A673 (cell line): ENCODE data around the gene ZMYND8. TPM values are rescaled to one million over a fixed set of nuclear protein-coding genes. Genes with fewer than 3 reads are reported as not detected.

Experiments used
- BruUV-seq: library from RNA; stranded (reverse); fragments of 400-500 nt; replicated peaks from 2 replicates; lab custom pipeline; 2021; lab: Mats Ljungman, UMichigan
- CTCF ChIA-PET: fragments of 300-600 bp; sonication (Branson Sonifier 250); formaldehyde crosslinking; loops from one replicate; lab custom pipeline; 2022; ENCODE audit warnings: antibody characterized with exemption; lab: Charles Lee
- POLR2A ChIA-PET: fragments of 300-600 bp; sonication (Branson Sonifier 250); formaldehyde crosslinking; loops from one replicate; lab custom pipeline; 2022; ENCODE audit warnings: antibody characterized with exemption; ENCODE audit not compliant: low non-redundant PET; lab: Charles Lee
- DNase-seq: peaks from one replicate; pipeline ENCODE4 v3.0.0-alpha.2; 2015; ENCODE audit warnings: low spot score
- H3K27ac ChIP-seq: fragments of 200-600 bp; sonication (generic); 2 replicates; pipeline ENCODE4 v1.5.1; 2016; ENCODE audit warnings: mixed run types, low read depth, mild to moderate bottlenecking, mixed read lengths, antibody characterized with exemption, low read length; ENCODE audit not compliant: poor library complexity, severe bottlenecking
- H3K27me3 ChIP-seq: fragments of 200-600 bp; sonication (generic); replicated peaks from 2 replicates; pipeline ENCODE4 v1.6.1; 2017; ENCODE audit warnings: mixed run types, low read depth, mild to moderate bottlenecking, mixed read lengths, antibody characterized with exemption, low read length; ENCODE audit not compliant: insufficient read depth, poor library complexity
- H3K36me3 ChIP-seq: fragments of 200-600 bp; sonication (generic); 2 replicates; pipeline ENCODE4 v1.6.1; 2016; ENCODE audit warnings: mixed run types, mild to moderate bottlenecking, mixed read lengths, antibody characterized with exemption, low read length; ENCODE audit not compliant: insufficient read depth, poor library complexity, severe bottlenecking
- H3K4me1 ChIP-seq: fragments of 200-600 bp; sonication (generic); 2 replicates; pipeline ENCODE4 v1.6.1; 2017; ENCODE audit warnings: mixed run types, mild to moderate bottlenecking, mixed read lengths, antibody characterized with exemption, low read length; ENCODE audit not compliant: insufficient read depth, poor library complexity, severe bottlenecking
- H3K4me3 ChIP-seq: fragments of 200-600 bp; sonication (generic); 2 replicates; pipeline ENCODE4 v1.5.1; 2016; ENCODE audit warnings: low read depth, mixed run types, mild to moderate bottlenecking, mixed read lengths, low read length; ENCODE audit not compliant: poor library complexity, severe bottlenecking
- H3K9me3 ChIP-seq: fragments of 200-600 bp; sonication (generic); 2 replicates; pipeline ENCODE4 v1.6.1; 2016; ENCODE audit warnings: mixed run types, low read depth, mild to moderate bottlenecking, mixed read lengths, antibody characterized with exemption, low read length; ENCODE audit not compliant: poor library complexity, severe bottlenecking
- EZH2 ChIP-seq: fragments of 200-600 bp; sonication (generic); IDR thresholded peaks from 2 replicates; pipeline ENCODE4 v1.6.1; 2017; ENCODE audit warnings: borderline replicate concordance, low read depth, mild to moderate bottlenecking, mixed read lengths, antibody characterized with exemption, low read length; ENCODE audit not compliant: poor library complexity, severe bottlenecking
- intact Hi-C: fragments of 100-400 bp; cut with micrococcal nuclease; formaldehyde crosslinking; loops from one replicate; pipeline ENCODE4 v1.10.0; 2022; ENCODE audit not compliant: unreplicated experiment
- total RNA-seq: library from RNA; stranded (reverse); gene quantifications from 2 replicates; pipeline ENCODE4 v1.2.3, GENCODE V29; 2021
- TF ChIP-seq, protein P1 (sequence below): fragments of 300-800, 200-600 bp; sonication (generic); conservative IDR thresholded peaks from 2 replicates; pipeline ENCODE4 v1.5.1; 2017; ENCODE audit warnings: low read depth, mild to moderate bottlenecking, antibody characterized with exemption, low read length, moderate library complexity, mixed read lengths

Gene ZMYND8
- total RNA-seq, 1 experiment from 2014 or later, result 31.3 TPM

DNA sequence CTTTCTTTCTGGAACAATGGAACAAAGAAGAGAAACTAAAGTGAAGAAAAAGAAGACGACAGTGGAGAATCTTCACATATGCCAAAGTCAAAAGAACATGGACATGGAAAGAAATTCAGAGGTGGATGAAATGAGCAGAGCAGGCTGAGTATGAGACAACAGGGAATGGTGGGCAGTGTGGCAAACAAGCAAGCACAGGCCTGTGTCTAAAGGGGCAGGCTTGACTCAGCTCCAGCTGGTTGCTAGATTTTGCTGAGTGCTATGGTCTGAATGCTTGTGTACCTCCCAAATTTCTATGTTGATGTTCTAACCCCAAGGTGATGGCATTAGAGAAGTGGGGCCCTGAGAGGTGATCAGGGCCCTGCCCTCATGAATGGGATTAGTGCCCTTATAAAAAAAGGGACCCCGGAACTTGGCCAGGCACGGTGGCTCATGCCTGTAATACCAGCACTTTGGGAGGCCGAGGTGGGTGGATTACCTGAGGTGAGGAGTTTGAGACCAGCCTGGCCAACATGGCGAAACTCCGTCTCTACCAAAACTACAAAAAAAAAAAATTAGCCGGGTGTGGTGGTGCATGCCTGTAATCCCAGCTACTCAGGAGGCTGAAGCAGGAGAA is 49.6 kb downstream of the ZMYND8 start:
- Histone ChIP-seq H3K4me3 (no peak overlapping the region), H3K9me3 (no peaks in the 10 kb centered on the region), H3K36me3 (peaks cover 15% of the 10 kb centered on the region), H3K27ac (no peak overlapping the region), H3K27me3 (no peaks in the 10 kb centered on the region), H3K4me1 (no peaks in the 10 kb centered on the region)
- ChIA-PET CTCF (no interaction called here), POLR2A (interaction anchor here (0.6 kb wide), 1 partner anchor 10 kb away, joined by 3 read pairs; no protein-coding TSS in a partner anchor)
- TF ChIP-seq EZH2, result no peak
- TF ChIP-seq, protein P1, sequence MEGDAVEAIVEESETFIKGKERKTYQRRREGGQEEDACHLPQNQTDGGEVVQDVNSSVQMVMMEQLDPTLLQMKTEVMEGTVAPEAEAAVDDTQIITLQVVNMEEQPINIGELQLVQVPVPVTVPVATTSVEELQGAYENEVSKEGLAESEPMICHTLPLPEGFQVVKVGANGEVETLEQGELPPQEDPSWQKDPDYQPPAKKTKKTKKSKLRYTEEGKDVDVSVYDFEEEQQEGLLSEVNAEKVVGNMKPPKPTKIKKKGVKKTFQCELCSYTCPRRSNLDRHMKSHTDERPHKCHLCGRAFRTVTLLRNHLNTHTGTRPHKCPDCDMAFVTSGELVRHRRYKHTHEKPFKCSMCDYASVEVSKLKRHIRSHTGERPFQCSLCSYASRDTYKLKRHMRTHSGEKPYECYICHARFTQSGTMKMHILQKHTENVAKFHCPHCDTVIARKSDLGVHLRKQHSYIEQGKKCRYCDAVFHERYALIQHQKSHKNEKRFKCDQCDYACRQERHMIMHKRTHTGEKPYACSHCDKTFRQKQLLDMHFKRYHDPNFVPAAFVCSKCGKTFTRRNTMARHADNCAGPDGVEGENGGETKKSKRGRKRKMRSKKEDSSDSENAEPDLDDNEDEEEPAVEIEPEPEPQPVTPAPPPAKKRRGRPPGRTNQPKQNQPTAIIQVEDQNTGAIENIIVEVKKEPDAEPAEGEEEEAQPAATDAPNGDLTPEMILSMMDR, result no peak
- no TSS peak for BruUV-seq
- no peak for DNase-seq
- intact Hi-C loops, result no loop called here

DNA sequence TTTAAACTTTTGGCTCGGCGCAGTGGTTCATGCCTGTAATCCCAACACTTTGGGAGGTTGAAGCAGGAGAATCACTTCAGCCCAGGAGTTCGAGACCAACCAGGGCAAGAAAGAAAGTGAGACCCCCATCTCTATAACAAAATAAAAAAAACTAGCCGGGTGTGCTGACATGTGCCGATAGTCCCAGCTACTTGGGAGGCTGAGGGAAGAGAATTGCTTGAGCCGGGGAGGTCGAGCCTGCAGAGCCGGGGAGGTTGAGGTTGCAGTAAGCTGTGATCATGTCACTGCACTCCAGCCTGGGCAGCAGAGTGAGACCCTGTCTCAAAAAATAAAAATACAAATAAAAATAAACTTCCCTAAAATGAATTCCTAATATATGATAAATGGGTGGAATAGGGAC is 50.4 kb downstream of the ZMYND8 start:
- H3K27ac ChIP-seq, result no peak overlapping the region
- no peaks in the 10 kb centered on the region for H3K9me3 ChIP-seq
- H3K27me3 ChIP-seq, result no peaks in the 10 kb centered on the region
- DNase-seq, result no peak
- TF ChIP-seq, protein P1, result no peak
- TF ChIP-seq EZH2, result no peak
- BruUV-seq, result no TSS peak
- ChIA-PET CTCF (no interaction called here), POLR2A (interaction anchor here (0.6 kb wide), 1 partner anchor 10 kb away, joined by 3 read pairs; no protein-coding TSS in a partner anchor)
- peaks cover 15% of the 10 kb centered on the region for H3K36me3 ChIP-seq
- H3K4me1 ChIP-seq, result no peaks in the 10 kb centered on the region
- H3K4me3 ChIP-seq, result no peak overlapping the region
- intact Hi-C loops, result no loop called here

DNA sequence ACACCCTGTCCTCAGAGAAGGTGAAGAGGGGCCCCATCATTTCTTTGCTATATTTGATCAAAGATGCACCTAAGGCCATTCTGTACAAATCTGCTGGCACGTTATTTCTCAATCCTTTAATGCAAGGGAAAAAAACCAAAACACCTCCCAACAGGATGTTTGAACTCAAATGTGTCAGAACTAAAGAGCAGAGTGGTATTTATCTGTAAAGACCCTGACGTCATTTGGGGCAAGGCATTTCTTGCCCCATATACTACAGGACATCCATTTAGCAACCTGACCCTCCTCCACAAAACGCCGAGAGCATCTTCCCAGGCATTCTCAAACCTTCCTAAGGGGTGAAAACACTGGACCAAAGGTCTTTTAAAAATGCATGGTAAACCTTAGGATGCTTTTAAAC is 50.8 kb downstream of the ZMYND8 start:
- H3K4me1 ChIP-seq, result no peaks in the 10 kb centered on the region

More for the DNA sequence above, 50.8 kb downstream of the ZMYND8 start:
- POLR2A ChIA-PET, result no interaction called here
- intact Hi-C loops, result no loop called here
- H3K27me3 ChIP-seq, result no peaks in the 10 kb centered on the region
- BruUV-seq, result no TSS peak
- no peak for DNase-seq
- no peak overlapping the region for H3K27ac ChIP-seq
- no peak for TF ChIP-seq EZH2
- TF ChIP-seq, protein P1, result no peak
- CTCF ChIA-PET, result no interaction called here
- peaks cover 15% of the 10 kb centered on the region for H3K36me3 ChIP-seq
- H3K4me3 ChIP-seq, result no peak overlapping the region
- H3K9me3 ChIP-seq, result no peaks in the 10 kb centered on the region
